GM03348 (cell line): Measurements from ENCODE around the gene QPCT.
"Not testable (repeated sequence)": the region's sequence is repeated elsewhere in the genome, so short reads cannot be mapped to it uniquely, and the experiment has no call there.

Experiments
- DNase-seq: peaks from one replicate; pipeline ENCODE4 v3.0.0; 2012; ENCODE audit warnings: low spot score

The QPCT gene

GRCh38 chr2:37358466-37358865, 14.0 kb downstream of the QPCT start:
- no peak for DNase-seq

GRCh38 chr2:37361216-37361815, 16.9 kb downstream of the QPCT start:
- DNase-seq: no peak

- DNase-seq: no peak
Measured at GRCh38 chr2:37361994-37362698, 17.7 kb downstream of the QPCT start.

- no peak for DNase-seq
Measured at GRCh38 chr2:37364351-37364750, 19.9 kb downstream of the QPCT start.

DNA sequence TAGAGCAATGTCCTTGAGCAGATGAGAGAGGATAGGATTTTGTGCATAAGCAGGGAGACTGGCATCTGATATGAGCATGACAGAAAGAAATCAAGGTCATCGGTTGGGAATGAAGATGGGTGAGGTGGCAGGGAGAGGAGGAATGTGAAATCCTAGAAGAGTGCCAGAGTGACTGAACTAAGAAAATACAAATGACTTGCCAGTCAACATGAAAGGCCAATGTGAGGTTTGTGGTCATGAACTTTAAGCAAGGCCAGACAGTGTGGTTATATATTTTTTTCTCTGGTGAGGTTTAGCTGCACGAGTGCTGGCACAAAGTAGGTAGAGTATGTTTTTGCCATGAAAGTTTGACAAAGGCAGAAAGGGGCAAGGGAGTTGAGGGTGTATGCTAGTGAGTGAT, 21.2 kb downstream of the QPCT start:
- peak; percentile 30 for DNase-seq

- DNase-seq: no peak
Measured at GRCh38 chr2:37366773-37367172, 22.3 kb downstream of the QPCT start.

DNA sequence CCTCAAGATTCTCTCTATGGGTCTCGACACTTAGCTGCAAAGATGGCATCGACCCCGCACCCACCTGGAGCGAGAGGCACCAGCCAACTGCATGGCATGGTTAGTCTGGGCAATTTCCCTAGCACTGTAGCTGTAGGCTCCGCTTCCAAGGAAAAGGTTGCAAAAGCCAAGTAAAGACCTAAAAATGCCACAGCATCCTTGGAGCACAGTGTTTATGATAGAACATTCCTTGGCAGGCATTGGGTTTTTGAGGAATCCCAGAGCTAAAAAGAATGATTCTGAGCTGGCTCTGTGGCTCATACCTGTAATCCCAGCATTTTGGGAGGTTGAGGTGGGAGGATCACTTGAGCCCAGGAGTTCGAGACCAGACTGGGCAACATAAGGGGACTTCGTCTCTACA, 22.9 kb downstream of the QPCT start:
- no peak for DNase-seq

- DNase-seq: no peak
Measured at GRCh38 chr2:37367984-37368383, 23.6 kb downstream of the QPCT start.

DNA sequence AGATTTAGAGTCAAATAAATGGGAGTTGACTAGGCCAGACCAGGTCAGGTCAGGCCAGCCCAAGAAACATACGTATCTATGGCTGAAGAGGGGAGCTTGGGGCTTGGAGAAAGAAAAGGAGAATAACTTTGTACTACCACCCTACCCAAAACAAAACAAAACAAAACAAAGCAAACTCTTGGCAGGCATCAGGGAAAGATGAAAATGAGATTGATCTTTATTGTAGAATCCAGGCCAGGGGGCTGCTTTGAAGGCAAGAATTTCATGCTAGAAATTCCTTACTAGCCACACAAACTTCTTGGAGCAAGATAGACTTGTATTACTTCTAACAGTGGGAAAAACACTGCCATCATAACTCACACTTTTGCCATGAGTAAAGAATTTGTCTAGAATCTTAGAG, 26.2 kb downstream of the QPCT start:
- DNase-seq: no peak

DNA sequence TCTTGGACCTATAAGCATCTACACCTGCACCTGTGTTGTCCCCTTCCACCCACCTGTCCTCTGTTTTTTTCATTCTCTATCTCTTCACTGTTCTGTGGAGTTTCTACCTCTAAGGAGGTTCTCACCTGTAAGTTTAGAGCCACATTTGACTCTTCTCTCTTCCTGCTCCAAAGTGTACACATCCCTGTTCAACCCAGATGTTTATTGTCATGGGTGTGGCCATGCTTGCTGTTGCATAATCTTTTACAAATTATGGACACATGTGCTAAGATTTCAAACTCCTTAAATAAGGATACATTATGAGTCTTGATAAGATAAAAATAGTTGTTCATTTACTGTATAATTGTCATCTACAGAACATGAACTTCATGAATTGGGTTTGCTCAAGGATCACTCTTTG, 27.6 kb downstream of the QPCT start:
- no peak for DNase-seq

- DNase-seq: no peak
Measured at GRCh38 chr2:37375741-37376288, 31.4 kb downstream of the QPCT start.

- peak; percentile 63 for DNase-seq
Measured at GRCh38 chr2:37376421-37377186, 32.2 kb downstream of the QPCT start.

GRCh38 chr2:37377187-37377532, 32.7 kb downstream of the QPCT start:
- DNase-seq: peak; percentile 23

DNA sequence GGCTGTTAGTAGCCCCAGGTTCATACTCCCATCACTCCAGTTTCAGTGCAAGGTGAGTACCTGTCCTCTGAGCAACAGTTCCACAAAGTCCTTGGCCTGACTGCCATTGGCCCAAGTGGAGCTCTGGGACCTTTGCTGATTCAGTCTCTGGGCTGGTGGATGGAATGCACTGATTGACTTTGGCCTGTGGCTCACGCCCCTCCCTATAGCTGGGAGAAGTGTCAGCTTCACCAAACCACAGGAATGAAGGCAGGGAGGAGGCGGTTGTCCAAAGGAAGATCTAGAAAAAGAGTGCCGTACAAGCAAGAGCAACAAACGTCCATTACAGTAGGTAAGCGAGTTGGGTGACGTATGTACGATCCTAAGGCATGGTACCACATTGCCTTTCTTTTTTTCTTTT, 34.0 kb downstream of the QPCT start:
- DNase-seq: peak; percentile 86

GRCh38 chr2:37379881-37380296, 35.5 kb downstream of the QPCT start:
- DNase-seq: no peak

- DNase-seq: not testable (repeated sequence)
Measured at GRCh38 chr2:37380787-37381186, 36.4 kb downstream of the QPCT start.

DNA sequence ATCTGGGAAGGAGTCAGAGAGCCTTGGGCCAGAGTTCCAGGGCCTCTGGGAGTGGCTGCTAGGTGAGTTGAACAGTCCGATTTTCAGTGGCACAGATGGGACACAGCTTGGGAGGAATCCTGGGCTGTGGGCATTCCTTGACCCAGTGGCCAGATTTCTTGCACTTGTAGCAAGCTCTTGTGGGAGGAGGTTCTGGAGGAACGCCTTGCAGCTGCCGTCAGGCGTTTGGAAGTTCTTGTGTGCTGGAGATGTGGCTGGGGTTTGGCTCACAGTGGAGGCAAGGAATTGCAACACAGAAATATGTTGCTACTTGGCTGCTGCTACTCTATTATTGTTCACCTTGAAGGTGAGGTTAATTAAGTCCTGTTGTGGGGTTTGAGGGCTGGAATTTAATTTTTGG, 39.8 kb downstream of the QPCT start:
- DNase-seq: not testable (repeated sequence)

DNA sequence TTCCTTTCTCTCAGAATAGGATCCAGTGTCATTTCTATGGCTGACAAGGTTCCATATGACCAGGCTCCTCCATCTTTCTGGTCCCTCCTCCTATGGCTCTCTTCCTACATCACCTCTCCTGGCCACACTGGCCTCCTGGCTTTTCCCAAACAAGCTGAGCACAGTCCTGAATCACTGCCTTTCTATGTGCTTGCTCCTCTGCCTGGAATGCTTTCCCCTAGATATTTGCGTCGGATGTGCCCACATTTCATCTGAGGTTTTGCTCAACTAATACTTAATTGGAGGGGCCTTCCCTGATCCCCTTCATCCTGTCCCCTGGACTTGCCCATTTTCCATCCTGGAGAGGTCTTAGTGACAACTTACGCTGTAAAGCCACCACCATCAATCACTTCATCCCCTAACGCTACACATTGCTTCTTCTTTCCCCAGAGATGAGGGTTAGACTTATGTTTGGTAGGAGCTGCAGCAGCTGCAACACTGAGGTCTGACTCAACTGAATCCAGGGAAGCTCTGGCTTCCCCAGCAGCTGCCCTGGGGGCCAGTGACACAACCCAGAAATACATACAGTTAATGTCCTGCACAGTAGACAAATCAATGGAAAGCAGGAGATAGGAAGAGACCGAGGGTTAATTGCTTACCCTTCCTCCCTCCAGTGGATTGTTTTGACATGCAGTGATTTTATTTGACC, 42.9 kb downstream of the QPCT start:
- DNase-seq: peak; percentile 52

- DNase-seq: peak; percentile 57
Measured at GRCh38 chr2:37388074-37388473, 43.6 kb downstream of the QPCT start.

- DNase-seq: no peak
Measured at GRCh38 chr2:37389395-37389794, 45.0 kb downstream of the QPCT start.

DNA sequence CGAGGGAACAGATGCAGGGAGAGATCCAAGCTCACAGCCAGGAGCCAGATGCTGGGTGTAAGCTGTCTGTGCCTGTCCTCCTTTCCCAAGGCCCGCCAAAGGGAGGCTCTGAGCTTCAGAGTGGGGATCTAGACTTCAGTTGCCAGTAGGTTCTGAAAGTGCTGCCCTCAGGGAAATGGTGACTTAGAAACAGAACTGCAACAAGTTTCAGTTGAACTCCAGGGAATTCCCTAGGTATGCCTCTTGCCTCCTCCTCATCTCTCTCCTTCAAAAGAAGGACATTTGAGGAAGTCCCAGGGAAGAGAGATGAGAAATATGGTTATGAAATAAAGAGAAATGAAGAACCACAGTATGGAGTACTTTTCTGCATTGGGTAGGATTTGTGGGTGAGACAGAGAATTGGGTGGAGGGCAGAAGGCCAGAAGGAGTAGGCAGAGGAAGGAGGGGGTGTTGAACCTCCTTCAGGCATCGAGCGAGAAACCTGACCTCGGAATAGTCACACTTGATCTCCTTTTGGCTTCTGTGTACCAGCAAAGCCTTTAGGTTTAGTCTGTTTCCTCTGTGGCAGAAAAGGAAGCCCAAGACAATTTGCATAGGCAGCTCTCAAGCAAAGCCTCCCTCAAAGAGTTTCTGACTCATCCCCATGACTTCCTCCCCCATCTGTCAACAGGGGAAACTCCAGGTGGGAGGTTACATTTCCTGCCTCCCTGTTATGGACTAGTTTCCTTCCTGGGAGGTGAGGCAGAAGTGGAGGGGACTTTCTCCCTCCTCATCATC, 45.7 kb downstream of the QPCT start:
- peak; percentile 71 for DNase-seq

DNA sequence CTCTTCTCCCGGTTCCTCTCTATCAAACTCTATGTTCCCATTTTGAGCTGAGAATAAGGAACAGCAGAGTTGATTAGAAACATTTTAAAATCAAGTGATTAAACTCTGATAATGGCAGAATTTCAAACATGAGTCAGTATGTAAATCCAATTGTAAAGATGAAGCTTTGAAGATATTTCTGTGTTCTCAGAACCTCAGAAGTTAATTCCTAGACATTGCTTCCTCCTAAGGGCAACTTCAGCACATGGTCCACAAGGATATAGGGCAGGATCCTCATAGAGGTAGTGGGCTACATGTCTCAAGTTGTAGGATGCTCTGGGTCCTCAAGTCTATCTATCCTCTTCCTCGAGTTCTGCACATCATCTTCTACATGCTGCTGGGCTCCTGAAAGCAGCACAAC, 46.3 kb downstream of the QPCT start:
- no peak for DNase-seq
